ENCODE measurements around the gene INPP5K.

INPP5K gene

GRCh38 chr17:1484060-1484535 lies 32.3 kb downstream of the INPP5K start:
- Histone ChIP-seq H3K27ac (ENCODE audit: low read length) (no peak overlapping the region), H3K4me3 (ENCODE audit: low read length) (no peak overlapping the region), H4K20me1 (ENCODE audit: insufficient read depth, low read length) (no peaks in the 10 kb centered on the region), H2AFZ (ENCODE audit: low read length) (no peak overlapping the region), H3K9me2 (replicated peaks; ENCODE audit: insufficient read depth, low read length) (no peaks in the 10 kb centered on the region), H3K4me2 (ENCODE audit: low read depth, low read length) (peak overlapping the region; percentile 23; the same call in 1 of the 2 replicates), H3K36me3 (replicated peaks; ENCODE audit: insufficient read depth, low read length) (no peaks in the 10 kb centered on the region), H3K79me2 (ENCODE audit: low read length) (peaks cover 11% of the 10 kb centered on the region), H3K9me3 (replicated peaks; ENCODE audit: insufficient read depth, low read length) (no peaks in the 10 kb centered on the region), H3K4me1 (ENCODE audit: low read length) (peaks cover 11% of the 10 kb centered on the region; the same call in 1 of the 2 replicates), H3K9ac (ENCODE audit: low read length) (no peak overlapping the region), H3K27me3 (replicated peaks; ENCODE audit: insufficient read depth, low read length) (no peaks in the 10 kb centered on the region), H3F3A (ENCODE audit: insufficient read depth, low read length) (no peaks in the 10 kb centered on the region)
- TF ChIP-seq EZH2 (optimal IDR thresholded peaks at IDR 0.05; ENCODE audit: low read depth, low read length), result no peak
- TF ChIP-seq CTCF (IDR thresholded peaks at IDR 0.05; ENCODE audit: low read length), result no peak
- no peak for TF ChIP-seq EZH2phosphoT487 (IDR thresholded peaks at IDR 0.05; ENCODE audit: low read length)
- DNase-seq, result no peak

- DNase-seq, result no peak
- Histone ChIP-seq H3F3A (ENCODE audit: insufficient read depth, low read length) (no peaks in the 10 kb centered on the region), H3K36me3 (replicated peaks; ENCODE audit: insufficient read depth, low read length) (no peaks in the 10 kb centered on the region), H3K79me2 (ENCODE audit: low read length) (peaks cover 11% of the 10 kb centered on the region), H3K27ac (ENCODE audit: low read length) (no peak overlapping the region), H2AFZ (ENCODE audit: low read length) (no peak overlapping the region), H3K9me3 (replicated peaks; ENCODE audit: insufficient read depth, low read length) (no peaks in the 10 kb centered on the region), H3K4me1 (ENCODE audit: low read length) (peaks cover 7% of the 10 kb centered on the region; the same call in 1 of the 2 replicates), H3K27me3 (replicated peaks; ENCODE audit: insufficient read depth, low read length) (no peaks in the 10 kb centered on the region), H3K4me3 (ENCODE audit: low read length) (no peak overlapping the region), H4K20me1 (ENCODE audit: insufficient read depth, low read length) (no peaks in the 10 kb centered on the region), H3K4me2 (ENCODE audit: low read depth, low read length) (no peak overlapping the region), H3K9me2 (replicated peaks; ENCODE audit: insufficient read depth, low read length) (no peaks in the 10 kb centered on the region), H3K9ac (ENCODE audit: low read length) (no peak overlapping the region)
- TF ChIP-seq EZH2phosphoT487 (IDR thresholded peaks at IDR 0.05; ENCODE audit: low read length), result no peak
- no peak for TF ChIP-seq CTCF (IDR thresholded peaks at IDR 0.05; ENCODE audit: low read length)
- no peak for TF ChIP-seq EZH2 (optimal IDR thresholded peaks at IDR 0.05; ENCODE audit: low read depth, low read length)
Measured at GRCh38 chr17:1482680-1483079, 33.7 kb downstream of the INPP5K start.

- H4K20me1 ChIP-seq (ENCODE audit: insufficient read depth, low read length), result no peaks in the 10 kb centered on the region
- no peak for DNase-seq
- H3K9ac ChIP-seq (ENCODE audit: low read length), result no peak overlapping the region
- H3K9me2 ChIP-seq (replicated peaks; ENCODE audit: insufficient read depth, low read length), result no peaks in the 10 kb centered on the region
- no peak overlapping the region for H2AFZ ChIP-seq (ENCODE audit: low read length)
- no peak overlapping the region for H3K4me2 ChIP-seq (ENCODE audit: low read depth, low read length)
- no peak overlapping the region for H3K27ac ChIP-seq (ENCODE audit: low read length)
- H3K9me3 ChIP-seq (replicated peaks; ENCODE audit: insufficient read depth, low read length), result no peaks in the 10 kb centered on the region
- peaks cover 11% of the 10 kb centered on the region for H3K79me2 ChIP-seq (ENCODE audit: low read length)
- no peaks in the 10 kb centered on the region for H3K27me3 ChIP-seq (replicated peaks; ENCODE audit: insufficient read depth, low read length)
- peaks cover 7% of the 10 kb centered on the region; the same call in 1 of the 2 replicates for H3K4me1 ChIP-seq (ENCODE audit: low read length)
- H3F3A ChIP-seq (ENCODE audit: insufficient read depth, low read length), result no peaks in the 10 kb centered on the region
- TF ChIP-seq EZH2phosphoT487 (IDR thresholded peaks at IDR 0.05; ENCODE audit: low read length) (no peak), EZH2 (optimal IDR thresholded peaks at IDR 0.05; ENCODE audit: low read depth, low read length) (no peak), CTCF (IDR thresholded peaks at IDR 0.05; ENCODE audit: low read length) (no peak)
- H3K4me3 ChIP-seq (ENCODE audit: low read length), result no peak overlapping the region
- no peaks in the 10 kb centered on the region for H3K36me3 ChIP-seq (replicated peaks; ENCODE audit: insufficient read depth, low read length)
Measured at GRCh38 chr17:1481736-1482135, 34.7 kb downstream of the INPP5K start.

Measured in MM.1S (cell line).